Glomerular visceral epithelial cell (primary cell): Measurements from ENCODE around the gene SUN3.
"Not testable (repeated sequence)": the region's sequence is repeated elsewhere in the genome, so short reads cannot be mapped to it uniquely, and the experiment has no call there.

ENCODE experiments used
- DNase-seq: peaks from one replicate; pipeline ENCODE4 v3.0.0-alpha.2; 2016; ENCODE audit errors: extremely low spot score

Gene SUN3

DNA sequence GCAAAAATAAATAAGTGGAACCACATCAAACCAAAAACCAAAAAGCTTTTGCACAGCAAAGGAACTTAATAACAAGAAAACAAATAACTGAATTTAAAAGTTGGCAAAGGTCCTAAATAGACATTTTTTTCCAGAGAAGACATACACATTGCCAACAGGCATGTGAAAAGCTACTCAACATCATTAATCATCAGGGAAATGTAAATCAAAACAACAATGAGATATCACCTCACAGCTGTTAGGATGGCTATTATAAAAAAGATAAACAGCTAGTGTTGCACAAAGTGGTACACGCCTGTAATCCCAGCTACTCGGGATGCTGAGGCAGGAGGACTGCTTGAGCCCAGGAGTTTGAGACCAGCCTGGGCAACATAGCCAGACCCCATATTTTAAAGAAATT lies 2.2 kb upstream of the SUN3 start:
- DNase-seq, result no peak

DNA sequence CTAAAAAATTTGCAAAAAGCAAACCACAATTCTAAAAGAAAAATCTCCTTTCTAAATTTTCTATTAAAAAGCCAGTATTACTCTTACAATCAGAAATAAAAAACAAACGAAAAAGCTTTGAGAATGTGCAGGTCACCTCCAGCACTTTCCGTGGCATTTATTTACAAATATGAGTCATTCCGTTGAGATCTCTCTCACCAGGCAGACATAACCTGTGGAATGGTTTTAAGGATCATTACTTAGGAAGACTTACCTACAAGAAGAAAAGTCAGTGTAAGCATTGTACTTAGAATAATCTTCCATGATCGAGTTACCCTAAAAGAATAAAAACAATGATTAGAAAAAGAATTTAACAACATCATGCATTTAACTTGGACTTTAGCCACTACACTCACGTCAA lies 3.3 kb downstream of the SUN3 start:
- DNase-seq, result no peak

DNA sequence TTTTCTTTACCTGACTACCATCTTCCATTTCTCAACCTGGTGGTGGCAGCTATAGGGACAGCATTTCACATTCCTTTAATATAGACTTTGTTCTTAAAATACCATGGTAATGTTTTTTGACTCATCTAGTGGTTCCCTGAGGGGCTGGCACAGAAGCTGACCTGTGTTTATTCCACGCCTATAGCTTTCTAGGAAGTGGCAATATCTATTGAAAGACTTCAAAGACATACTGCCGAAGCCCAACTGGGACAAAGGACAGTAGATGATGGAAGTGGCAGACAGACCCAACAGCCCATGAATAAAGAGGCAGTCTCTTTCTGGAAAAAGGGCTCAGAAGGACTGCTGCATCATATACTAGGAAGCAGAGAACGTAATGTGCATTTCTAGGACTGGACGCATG lies 11.2 kb downstream of the SUN3 start:
- DNase-seq, result no peak

DNA sequence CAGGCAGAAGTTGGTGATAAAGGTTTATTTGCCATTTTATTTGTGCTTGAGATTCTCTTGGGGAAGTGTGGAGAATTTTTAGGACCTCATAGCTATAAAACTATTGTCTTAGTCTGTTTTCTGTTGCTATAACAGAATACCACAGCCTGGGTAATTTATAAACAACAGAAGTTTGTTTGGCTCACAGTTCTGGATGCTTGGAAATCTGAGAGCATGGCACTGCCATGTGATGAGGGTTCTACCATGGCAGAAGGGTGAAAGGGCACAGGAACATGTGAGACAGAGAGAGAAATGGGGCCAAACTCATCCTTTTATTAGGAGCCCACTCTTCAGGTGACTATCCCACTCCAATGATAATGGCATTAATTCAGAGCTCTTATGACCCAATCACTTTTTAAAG lies 12.3 kb downstream of the SUN3 start:
- DNase-seq, result no peak

DNA sequence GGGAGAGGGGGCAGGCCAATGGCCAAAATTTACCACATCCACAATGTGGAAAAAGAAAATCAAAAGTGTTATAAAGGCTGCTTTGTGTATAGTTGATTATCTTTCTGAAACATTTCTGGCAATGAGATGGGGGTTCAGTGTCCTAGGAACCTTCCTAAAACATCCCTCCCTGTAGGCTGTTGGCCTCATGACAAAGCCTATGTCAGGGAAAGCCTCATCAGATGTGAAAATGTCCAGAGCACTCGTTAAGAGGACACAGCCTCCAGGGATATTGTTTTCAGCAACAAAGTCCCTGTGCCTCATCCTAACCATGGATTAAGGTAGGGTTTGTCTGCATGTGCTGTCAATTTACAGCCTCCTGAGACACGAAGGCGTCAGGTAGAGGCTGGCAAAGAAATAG lies 17.0 kb downstream of the SUN3 start:
- no peak for DNase-seq

DNA sequence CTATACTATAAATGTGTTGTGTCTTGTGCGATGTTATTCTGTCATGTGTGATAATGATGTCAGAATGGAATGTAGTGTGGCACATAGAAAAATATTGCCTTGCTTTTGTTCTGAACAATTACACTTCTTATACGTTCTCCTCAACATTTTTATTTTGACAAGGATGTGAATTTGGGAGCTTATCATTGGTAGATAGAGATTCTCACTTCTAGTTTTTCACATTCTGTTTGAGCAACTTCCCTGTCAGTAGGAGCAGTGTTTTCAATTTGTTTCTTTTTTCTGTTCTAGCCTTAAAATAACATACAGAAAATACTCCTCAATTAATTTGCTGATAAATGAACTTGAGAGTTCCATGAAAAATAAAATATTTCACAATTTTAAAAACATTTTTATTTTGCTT lies 17.6 kb downstream of the SUN3 start:
- no peak for DNase-seq

DNA sequence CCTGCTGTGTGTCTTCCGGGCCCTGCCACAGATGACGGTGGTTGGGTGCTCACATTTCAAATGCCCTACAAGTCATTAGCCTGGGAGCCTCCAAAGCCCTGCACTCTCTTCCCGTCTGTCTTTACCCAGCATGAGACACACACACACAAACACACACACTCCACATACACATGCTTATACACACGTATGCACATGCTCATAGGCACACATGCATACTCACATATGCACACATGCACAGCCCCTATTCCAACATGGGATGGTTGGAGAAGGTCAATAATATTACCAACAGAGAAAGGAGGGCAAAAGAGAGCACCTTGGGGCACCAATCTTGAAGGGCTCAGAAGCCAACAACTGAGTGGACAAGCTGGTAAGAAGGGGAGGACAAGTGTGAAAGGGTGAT lies 19.0 kb downstream of the SUN3 start:
- no peak for DNase-seq

DNA sequence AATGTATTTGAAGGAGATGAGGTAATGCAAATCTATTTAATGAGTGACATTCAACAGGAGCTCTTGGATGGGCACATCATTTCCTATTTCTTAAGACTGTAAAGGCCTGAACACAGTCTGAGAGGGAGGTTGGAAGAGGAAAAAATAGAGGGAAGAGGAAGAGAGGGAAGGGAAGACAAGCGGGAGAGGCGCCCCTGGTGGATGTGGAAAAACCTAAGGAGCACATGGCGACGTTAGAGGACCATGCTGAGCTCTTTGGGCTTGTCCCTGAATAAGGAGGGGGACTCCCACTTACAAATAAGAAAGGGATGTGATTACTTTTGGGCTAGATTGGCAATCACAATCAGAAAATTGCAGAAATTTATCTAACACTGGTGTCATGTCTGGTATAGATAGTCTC lies 19.6 kb downstream of the SUN3 start:
- DNase-seq, result no peak

DNA sequence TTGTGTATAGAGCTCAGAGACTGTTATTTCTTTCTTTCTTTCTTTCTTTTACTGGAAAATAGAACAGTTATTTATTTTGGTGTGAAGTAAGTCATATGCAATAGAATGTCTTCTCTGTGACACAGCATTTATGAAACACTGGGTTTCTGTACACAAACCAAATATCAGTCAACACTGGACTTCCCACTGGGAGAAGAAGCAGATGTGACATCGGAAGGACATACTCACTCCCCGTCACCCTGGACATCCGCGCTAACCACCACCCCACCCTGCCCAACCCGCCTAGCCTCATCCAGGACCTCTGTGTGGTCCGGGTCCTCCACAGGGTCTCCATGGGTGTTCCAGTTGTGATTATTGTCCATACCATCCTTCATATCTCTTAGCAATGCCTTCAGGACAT lies 22.0 kb downstream of the SUN3 start:
- DNase-seq, result no peak

DNA sequence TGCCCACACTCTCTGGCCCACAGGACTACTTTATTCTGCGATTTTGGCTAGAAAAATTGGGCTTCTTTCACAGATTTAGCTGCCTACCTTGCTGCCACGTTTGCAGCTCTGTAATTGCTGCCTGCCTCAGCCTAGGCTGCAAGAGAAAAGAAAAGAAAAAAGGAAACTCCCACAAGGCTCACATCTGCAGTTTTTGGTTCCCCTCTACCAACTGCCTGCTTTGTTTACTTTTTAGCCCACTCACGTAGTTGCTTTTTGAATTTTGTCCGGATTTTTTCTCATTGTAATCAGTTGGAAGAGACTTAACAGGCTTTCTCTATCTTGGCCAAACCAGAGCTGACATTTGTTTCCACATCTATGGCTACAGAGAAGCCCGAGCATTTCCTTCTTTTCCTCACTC lies 24.3 kb downstream of the SUN3 start:
- no peak for DNase-seq

DNA sequence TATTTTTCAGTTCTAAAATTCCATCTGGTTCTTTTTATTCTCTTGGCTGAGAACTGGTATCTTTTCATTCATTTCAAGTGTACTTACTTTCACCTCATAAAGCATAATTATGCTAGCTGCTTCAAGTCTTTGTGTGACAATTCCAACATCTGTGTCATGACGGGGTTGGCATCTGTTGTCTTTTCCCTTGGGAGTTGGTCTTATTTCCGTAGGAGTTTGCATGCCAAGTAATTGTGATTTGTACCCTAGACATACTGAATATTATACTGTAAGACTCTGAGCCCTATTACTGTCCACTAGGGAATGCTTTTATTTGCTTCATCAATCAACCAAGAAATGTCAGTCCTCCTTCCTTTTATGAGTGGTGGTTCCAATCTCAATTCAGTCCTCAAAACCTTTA lies 24.9 kb downstream of the SUN3 start:
- DNase-seq, result no peak

DNA sequence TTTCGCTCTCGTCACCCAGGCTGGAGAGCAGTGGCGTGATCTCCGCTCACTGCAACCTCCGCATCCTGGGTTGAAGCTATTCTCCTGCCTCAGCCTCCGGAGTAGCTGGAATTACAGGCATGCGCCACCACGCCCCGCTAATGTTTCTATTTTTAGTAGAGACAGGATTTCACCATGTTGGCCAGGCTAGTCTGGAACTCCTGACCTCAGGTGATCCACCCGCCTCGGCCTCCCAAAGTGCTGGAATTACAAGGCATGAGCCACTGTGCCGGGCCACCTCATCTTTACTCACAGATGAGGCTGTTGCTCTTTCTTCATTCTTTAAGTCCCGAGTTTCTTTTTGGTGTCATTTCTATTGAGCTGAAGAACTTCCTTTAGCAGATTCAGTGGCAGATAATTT lies 28.7 kb downstream of the SUN3 start:
- not testable (repeated sequence) for DNase-seq

DNA sequence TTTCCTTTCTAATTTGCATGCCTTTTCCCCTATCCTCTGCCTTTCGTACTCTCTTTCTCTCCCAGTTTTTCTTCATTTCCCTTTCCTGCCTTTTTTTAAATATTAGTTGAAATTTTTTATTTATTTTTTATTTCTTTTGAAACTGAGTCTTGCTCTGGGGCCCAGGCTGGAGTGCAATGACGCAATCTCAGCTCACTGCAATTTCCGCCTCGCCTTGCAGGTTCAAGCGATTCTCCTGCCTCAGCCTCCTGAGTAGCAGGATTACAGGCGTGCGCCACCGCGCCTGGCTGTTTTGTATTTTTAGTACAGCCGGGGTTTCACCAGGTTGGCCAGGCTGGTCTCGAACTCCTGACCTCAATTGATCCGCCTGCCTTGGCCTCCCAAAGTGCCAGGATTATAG lies 29.5 kb downstream of the SUN3 start:
- DNase-seq, result no peak

DNA sequence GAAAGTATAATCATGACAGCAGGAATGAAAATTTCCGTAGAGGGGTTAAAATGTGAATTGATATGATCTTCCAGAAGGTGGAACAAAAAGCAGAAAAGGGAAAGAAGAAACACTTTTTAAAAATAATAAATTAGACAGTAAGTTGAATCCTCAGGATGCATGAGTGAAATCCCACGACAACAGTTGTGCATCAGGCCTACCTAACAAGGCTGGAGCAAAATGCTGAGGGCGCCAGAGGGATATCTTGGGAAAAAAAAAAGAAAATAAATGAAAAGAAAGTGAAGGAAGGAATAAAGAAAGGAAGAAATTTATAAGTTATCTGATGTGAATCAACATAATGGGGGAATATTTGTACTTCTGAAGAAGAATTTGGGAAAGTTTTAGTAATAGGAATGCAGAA lies 36.5 kb downstream of the SUN3 start:
- no peak for DNase-seq

DNA sequence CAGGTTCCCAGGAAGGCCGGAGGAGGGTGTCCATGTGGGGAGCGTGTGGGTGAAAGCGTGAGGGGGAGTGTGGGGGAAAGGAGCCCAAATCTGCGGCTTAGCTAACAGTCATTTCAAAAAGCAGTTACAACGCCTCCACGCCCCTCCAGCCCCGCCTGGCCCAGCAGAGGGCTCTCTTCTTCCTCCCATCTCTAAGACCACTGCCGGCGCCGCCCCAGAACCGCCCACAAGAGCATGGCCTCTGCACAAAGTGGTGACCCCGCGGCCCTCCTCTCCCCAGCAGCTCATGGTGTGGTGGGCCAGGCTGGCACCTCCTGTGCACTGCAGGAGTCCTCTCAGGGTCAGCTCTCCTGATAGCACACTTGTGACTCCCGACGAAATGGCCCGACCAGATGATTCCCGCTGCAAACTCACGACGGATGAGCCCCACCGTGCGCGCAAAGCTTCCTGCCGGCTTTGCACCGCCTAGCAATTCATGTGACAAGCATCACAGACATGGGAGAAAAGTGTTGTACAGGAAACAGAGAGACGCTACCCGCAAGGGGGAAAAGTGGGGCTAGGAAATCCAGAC lies 37.1 kb downstream of the SUN3 start:
- DNase-seq, result peak; percentile 82

DNA sequence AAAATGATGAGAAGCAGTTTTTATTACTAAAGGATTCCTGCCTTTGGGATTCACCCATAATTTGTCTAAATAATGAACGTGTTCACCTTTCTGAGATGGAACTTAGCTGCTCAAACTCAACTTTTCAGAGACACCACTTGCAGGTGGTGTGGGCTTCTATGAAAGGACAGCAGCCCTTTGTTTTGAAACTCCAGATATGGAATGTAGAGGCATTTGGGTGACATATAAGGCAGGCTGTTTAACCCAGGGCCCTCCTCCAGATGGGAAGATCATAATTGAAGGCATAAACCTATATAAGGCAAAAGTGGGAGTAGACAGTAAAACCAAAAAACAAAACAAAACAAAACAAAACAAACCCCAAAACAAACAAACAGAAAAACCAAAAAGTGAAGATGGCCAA lies 37.6 kb downstream of the SUN3 start:
- no peak for DNase-seq

DNA sequence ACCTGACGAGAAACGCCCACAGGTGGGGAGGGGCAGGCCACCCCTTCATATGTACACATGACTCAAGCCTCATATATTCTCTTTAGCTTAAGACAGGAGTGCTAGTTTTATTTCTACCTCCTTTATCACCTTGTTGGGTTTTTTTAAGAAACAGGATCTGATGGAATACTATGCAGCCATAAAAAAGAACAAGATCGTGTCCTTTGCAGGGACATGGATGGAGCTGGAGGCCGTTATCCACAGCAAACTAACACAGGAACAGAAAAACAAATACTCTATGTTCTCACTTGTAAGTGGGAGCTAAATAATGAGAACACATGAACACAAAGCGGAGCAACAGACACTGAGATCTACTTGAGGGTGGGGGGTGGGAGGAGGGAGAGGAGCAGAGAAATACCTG lies 38.3 kb downstream of the SUN3 start:
- DNase-seq, result no peak

DNA sequence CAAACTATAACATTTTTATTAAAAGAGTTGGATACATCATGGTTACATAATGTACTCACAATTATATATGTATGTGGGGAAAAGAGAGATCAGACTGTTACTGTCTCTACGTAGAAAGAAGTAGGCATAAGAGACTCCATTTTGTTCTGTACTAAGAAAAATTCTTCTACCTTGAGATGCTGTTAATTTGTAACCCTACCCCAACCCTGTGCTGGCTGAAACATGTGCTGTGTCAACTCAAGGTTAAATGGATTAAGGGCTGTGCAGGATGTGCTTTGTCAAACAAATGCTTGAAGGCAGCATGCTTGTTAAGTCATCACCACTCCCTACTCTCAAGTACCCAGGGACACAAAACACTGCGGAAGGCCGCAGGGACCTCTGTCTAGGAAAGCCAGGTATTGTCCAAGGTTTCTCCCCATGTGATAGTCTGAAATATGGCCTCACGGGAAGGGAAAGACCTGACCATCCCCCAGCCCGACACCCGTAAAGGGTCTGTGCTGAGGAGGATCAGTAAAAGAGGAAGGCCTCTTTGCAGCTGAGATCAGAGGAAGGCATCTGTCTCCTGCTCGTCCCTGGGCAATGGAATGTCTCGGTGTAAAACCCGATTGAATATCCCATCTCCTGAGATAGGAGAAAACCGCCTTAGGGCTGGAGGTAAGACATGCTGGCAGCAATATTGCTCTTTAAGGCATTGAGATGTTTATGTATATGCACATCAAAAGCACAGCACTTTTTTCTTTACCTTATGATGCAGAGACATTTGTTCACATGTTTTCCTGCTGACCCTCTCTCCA lies 39.1 kb downstream of the SUN3 start:
- not testable (repeated sequence) for DNase-seq

DNA sequence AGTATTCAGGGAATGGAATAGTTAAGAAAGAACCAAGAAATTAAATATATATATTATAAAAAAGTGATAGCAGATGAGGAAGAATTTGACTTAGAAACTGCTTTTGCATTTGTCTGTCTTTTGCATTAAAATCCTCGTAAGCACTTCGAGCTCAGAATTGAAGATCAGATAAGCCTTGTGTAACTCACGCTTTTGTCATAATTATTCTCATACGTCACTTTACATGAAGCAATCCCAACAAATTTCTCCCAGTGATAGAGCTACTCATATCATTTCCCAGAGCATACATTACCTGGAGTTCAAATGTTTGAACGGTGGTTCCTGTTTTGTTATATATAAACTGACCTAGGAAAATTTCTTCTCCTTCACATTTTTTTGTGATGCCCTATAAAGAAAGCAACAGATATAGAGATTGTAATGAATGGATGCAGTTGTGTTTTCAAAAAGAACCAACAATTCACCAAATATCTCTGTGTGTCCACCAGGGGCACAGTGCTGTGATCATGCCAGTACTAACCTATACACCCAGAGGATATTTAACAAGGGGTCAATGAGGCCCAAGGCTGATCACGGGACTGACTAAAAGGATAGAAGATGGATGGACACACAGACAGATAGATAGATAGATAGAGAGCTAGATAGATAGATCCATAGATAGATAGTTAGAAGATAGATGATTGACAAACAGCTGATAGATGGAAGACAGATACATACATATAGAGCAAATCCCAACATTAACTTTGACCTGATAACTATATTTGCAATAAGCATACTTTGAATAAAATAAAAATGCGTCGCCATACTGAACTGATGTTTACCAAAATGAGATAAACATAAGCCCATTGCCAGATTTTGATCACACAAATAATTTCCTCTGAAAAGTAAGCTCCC lies 40.2 kb downstream of the SUN3 start:
- DNase-seq, result no peak

DNA sequence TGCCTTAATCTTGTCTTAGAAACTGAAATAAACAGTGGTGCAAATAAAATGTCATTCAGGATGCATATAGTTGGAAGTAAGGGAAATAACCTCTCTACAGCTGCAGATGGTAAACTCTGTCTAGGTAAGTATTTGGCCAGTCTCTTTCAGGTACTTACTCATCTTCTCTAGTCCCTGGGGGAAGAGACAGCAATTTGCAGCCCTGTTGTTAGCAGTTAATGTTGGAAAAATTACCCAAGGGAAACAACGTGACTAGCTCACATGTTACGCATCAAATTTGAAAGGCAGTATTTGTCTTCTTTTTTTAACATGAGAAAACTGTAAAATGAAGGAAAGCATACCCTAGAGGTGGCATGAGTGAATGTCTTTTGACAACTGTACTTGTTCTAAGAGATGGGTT lies 46.3 kb downstream of the SUN3 start:
- no peak for DNase-seq

DNA sequence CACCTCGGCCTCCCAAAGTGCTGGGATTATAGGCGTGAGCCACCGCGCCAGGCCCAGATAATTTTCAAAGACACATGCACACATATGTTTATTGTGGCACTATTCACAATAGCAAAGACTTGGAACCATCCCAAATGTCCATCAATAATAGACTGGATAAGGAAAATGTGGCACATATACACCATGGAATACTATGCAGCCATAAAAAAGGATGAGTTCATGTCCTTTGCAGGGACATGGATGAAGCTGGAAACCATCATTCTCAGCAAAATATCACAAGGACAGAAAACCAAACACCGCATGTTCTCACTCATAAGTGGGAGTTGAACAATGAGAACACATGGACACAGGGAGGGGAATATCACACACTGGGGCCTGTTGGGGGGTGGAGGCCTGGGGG lies 48.3 kb downstream of the SUN3 start:
- not testable (repeated sequence) for DNase-seq

DNA sequence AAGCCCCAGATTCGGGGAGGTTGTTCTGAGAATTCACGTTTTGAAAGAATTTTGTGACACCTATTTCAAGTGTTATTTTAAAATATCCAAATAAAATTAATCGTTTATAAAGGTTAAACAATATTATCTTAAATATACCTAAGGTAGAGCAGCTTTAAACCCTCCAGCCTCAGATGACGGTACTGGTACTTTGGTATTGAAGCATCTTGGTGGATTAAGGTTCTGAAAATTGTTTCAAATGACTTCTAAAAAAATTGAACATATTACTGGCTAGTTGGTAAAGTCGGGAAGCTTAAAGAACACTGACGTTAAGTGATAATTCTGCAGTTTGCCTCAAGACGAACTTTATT lies 49.1 kb downstream of the SUN3 start:
- no peak for DNase-seq
